HAP-1 (cell line): Measurements from ENCODE around the gene INTS6.
"Not testable (repeated sequence)": the region's sequence is repeated elsewhere in the genome, so short reads cannot be mapped to it uniquely, and the experiment has no call there.

Experiments used
- DNase-seq, 2 experiments: peaks; one replicate each; pipeline ENCODE4 v3.0.0-alpha.2; 2016 to 2020; ENCODE audit warnings: low spot score in 2 of 2
- H3K27me3 ChIP-seq: fragments of 250-450 bp; sonication (Bioruptor Pico); 2 replicates; pipeline ENCODE4 v1.5.1; 2020; ENCODE audit warnings: low read depth, mild to moderate bottlenecking, moderate library complexity
- H3K36me3 ChIP-seq: fragments of 250-450 bp; sonication (Bioruptor Pico); replicated peaks from 2 replicates; pipeline ENCODE4 v1.5.1; 2020; ENCODE audit warnings: mild to moderate bottlenecking
- H3K4me1 ChIP-seq: fragments of 250-450 bp; sonication (Bioruptor Pico); 2 replicates; pipeline ENCODE4 v1.5.1; 2020; ENCODE audit warnings: mild to moderate bottlenecking
- H3K4me3 ChIP-seq: fragments of 250-450 bp; sonication (Bioruptor Pico); 2 replicates; pipeline ENCODE4 v1.5.1; 2020; ENCODE audit warnings: mild to moderate bottlenecking, moderate library complexity
- H3K9me3 ChIP-seq: fragments of 250-450 bp; sonication (Bioruptor Pico); 2 replicates; pipeline ENCODE4 v1.5.1; 2020; ENCODE audit warnings: mild to moderate bottlenecking, moderate library complexity
- in situ Hi-C: fragments of 300-500 bp; cut with MboI; formaldehyde crosslinking; loops from 3 replicates; pipeline ENCODE4 v1.14.3; 2020; ENCODE audit warnings: low sequenced_read_pairs, inconsistent platforms, mixed read lengths

The INTS6 gene

DNA sequence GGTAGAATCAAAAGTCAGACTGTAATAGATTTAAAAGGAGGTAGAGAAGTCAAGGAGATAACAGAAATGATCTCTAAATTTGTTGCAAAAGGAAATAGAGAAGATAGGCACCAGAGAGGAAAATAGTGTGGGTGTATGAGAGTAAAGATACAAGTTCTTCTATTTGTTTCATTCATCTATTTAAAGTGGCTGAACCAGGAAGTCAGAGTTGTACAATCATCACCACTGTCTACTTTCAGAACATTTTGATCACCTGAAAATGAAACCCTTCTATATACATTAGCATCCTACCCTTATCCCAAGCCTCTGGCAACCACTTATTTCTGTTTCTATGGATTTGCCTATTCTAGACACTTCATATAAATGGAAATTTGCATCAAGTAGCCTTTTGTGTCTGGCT lies 36.7 kb downstream of the INTS6 start:
- in situ Hi-C loops, result no loop called here
- Histone ChIP-seq H3K4me3 (no peak overlapping the region), H3K4me1 (peaks cover 2% of the 10 kb centered on the region; the same call in 1 of the 2 replicates), H3K27me3 (no peaks in the 10 kb centered on the region), H3K36me3 (peaks cover 18% of the 10 kb centered on the region), H3K9me3 (no peaks in the 10 kb centered on the region)
- DNase-seq, result no peak

DNA sequence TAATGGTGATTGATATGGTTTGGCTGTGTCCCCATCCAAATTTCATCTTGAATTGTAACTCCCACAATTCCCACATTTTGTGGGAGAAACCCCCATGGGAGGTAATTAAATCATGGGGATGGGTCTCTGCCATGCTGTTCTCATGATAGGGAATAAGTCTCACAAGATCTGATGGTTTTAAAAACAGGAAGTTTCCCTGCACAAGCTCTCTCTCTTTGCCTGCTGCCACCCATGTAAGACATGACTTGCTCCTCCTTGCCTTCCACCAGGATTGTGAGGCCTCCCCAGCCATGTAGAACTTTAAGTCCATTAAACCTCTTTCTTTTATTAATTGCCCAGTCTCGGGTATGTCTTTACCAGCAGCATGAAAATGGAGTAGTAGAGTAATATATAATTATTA lies 37.5 kb downstream of the INTS6 start:
- H3K36me3 ChIP-seq, result peaks cover 14% of the 10 kb centered on the region
- in situ Hi-C loops, H3K9me3 ChIP-seq, H3K4me3 ChIP-seq, DNase-seq, H3K4me1 ChIP-seq, H3K27me3 ChIP-seq: not testable (repeated sequence)

- Histone ChIP-seq H3K9me3 (no peaks in the 10 kb centered on the region), H3K27me3 (no peaks in the 10 kb centered on the region), H3K4me1 (peaks cover 2% of the 10 kb centered on the region; the same call in 1 of the 2 replicates), H3K36me3 (peaks cover 4% of the 10 kb centered on the region; the same call in 1 of the 2 replicates), H3K4me3 (no peak overlapping the region)
- in situ Hi-C loops, result no loop called here
- DNase-seq, result no peak
These were observed 40.4 kb downstream of the INTS6 start for GRCh38 chr13:51412431-51412830.

GRCh38 chr13:51405176-51405575 lies 47.7 kb downstream of the INTS6 start:
- H3K4me1 ChIP-seq, result no peaks in the 10 kb centered on the region
- no peak for DNase-seq
- H3K27me3 ChIP-seq, result no peaks in the 10 kb centered on the region
- H3K4me3 ChIP-seq, result no peak overlapping the region
- H3K36me3 ChIP-seq, result no peaks in the 10 kb centered on the region
- H3K9me3 ChIP-seq, result no peaks in the 10 kb centered on the region
- in situ Hi-C loops, result no loop called here

GRCh38 chr13:51397262-51397941 lies 55.4 kb downstream of the INTS6 start:
- Histone ChIP-seq H3K36me3 (peaks cover 6% of the 10 kb centered on the region; the same call in 1 of the 2 replicates), H3K27me3 (no peaks in the 10 kb centered on the region), H3K4me1 (no peaks in the 10 kb centered on the region), H3K4me3 (no peak overlapping the region), H3K9me3 (no peaks in the 10 kb centered on the region)
- in situ Hi-C loops, result no loop called here
- no peak for DNase-seq

GRCh38 chr13:51396352-51396751 lies 56.5 kb downstream of the INTS6 start:
- no peaks in the 10 kb centered on the region for H3K9me3 ChIP-seq
- H3K4me3 ChIP-seq, result no peak overlapping the region
- in situ Hi-C loops, result no loop called here
- no peaks in the 10 kb centered on the region for H3K27me3 ChIP-seq
- H3K4me1 ChIP-seq, result no peaks in the 10 kb centered on the region
- peaks cover 6% of the 10 kb centered on the region; the same call in 1 of the 2 replicates for H3K36me3 ChIP-seq
- no peak for DNase-seq

DNA sequence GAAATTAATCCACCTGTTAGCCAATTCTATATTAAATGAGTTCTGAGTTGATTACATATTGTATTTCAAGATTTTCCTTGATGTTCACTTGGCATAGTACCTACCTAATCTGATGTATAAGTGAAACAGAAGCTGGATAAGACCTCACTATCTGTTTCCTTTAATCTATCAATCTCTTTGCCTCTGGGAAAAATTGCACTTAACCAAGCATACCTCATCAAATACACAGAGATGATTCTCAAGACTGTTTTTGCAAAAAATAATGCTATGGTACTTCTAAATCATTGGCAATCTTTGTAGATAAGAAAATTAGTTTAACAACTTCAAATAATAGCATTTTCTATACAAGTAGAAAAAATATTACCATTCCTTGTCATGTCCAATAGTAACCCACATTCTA lies 58.1 kb downstream of the INTS6 start:
- Histone ChIP-seq H3K4me1 (no peaks in the 10 kb centered on the region), H3K4me3 (no peak overlapping the region), H3K9me3 (no peaks in the 10 kb centered on the region), H3K36me3 (peaks cover 6% of the 10 kb centered on the region; the same call in 1 of the 2 replicates), H3K27me3 (no peaks in the 10 kb centered on the region)
- DNase-seq, result no peak
- in situ Hi-C loops, result no loop called here

DNA sequence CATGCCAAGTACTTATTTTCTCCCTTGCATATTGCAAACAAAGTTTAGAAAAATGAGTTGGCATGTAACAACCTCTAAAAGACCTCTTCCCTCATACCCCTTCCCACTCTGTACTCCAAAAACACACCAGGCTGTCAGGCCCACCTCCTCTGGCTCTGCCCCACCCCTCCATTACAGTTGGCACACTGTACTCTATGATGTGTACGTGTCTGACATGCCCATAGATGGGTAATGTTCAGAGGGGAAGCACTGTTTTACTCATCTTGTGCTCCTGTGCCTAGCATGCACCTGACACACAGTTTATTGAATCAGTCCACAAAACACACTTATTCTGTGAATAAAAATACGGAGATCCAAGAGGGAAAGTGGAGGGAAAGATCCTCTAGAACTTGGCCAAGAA lies 67.7 kb downstream of the INTS6 start:
- in situ Hi-C loops, result no loop called here

DNA sequence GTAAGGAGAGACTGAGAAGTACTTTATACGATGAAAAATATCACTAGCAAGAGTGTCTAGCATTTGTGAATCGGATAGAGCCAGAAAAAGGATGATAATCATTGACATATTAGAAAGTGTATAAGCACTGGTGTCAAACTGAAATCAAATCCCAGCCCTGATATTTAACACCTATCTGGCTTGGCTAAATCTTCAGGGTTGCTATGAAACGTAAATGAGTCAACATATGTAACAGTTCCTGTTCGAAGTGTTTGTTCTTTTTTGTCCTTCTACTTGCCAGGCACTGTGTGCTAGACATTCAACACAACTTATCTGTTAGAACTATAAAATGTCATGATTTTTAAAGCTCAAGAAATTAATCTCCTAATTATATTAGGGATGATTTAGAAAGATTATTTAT lies 72.6 kb downstream of the INTS6 start:
- Histone ChIP-seq H3K4me1 (peaks cover 7% of the 10 kb centered on the region), H3K36me3 (peaks cover 45% of the 10 kb centered on the region), H3K9me3 (no peaks in the 10 kb centered on the region), H3K27me3 (no peaks in the 10 kb centered on the region), H3K4me3 (no peak overlapping the region)
- no peak for DNase-seq
- in situ Hi-C loops, result no loop called here

More for the DNA sequence above, 67.7 kb downstream of the INTS6 start:
- no peak overlapping the region for H3K4me3 ChIP-seq
- no peaks in the 10 kb centered on the region for H3K9me3 ChIP-seq
- peaks cover 8% of the 10 kb centered on the region for H3K36me3 ChIP-seq
- no peak for DNase-seq
- H3K4me1 ChIP-seq, result no peaks in the 10 kb centered on the region
- H3K27me3 ChIP-seq, result no peaks in the 10 kb centered on the region

GRCh38 chr13:51373451-51373850 lies 79.4 kb downstream of the INTS6 start:
- Histone ChIP-seq H3K27me3 (no peaks in the 10 kb centered on the region), H3K4me3 (no peak overlapping the region), H3K4me1 (peaks cover 7% of the 10 kb centered on the region), H3K9me3 (no peaks in the 10 kb centered on the region), H3K36me3 (peaks cover 58% of the 10 kb centered on the region)
- in situ Hi-C loops, result no loop called here
- no peak for DNase-seq

- H3K4me3 ChIP-seq, result no peak overlapping the region
These were observed 81.0 kb downstream of the INTS6 start for GRCh38 chr13:51371768-51372399.

GRCh38 chr13:51370811-51371210 lies 82.0 kb downstream of the INTS6 start:
- H3K27me3 ChIP-seq, result no peaks in the 10 kb centered on the region
- H3K4me1 ChIP-seq, result no peaks in the 10 kb centered on the region
- H3K9me3 ChIP-seq, result no peaks in the 10 kb centered on the region
- no peak overlapping the region for H3K4me3 ChIP-seq
- peaks cover 46% of the 10 kb centered on the region for H3K36me3 ChIP-seq
- DNase-seq, result no peak
- in situ Hi-C loops, result no loop called here

More at GRCh38 chr13:51371768-51372399, 81.0 kb downstream of the INTS6 start:
- Histone ChIP-seq H3K9me3 (no peaks in the 10 kb centered on the region), H3K4me1 (peaks cover 2% of the 10 kb centered on the region; the same call in 1 of the 2 replicates), H3K36me3 (peaks cover 52% of the 10 kb centered on the region), H3K27me3 (no peaks in the 10 kb centered on the region)
- in situ Hi-C loops, result no loop called here
- no peak for DNase-seq

DNA sequence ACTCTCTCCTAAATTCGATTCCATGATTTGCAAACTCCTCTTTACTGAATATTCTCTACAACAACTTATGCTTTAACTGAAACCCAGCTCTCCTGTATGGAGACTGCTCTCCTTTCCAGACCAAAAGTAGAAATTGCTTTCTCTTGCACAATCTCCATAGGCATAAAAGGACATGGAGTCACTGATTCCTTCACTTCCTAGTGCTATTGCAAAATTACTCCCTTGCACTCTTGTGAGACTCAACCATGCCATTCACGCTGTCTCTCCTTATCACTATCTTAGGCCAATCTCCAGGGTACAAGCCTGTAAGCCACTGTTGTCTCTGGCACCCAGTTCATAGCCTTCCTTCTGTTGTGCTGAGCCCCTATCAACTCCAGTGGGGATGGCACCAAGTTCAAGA lies 82.7 kb downstream of the INTS6 start:
- Histone ChIP-seq H3K36me3 (peaks cover 48% of the 10 kb centered on the region), H3K4me1 (no peaks in the 10 kb centered on the region), H3K9me3 (no peaks in the 10 kb centered on the region), H3K27me3 (no peaks in the 10 kb centered on the region), H3K4me3 (no peak overlapping the region)
- in situ Hi-C loops, result no loop called here
- no peak for DNase-seq

- H3K27me3 ChIP-seq, result no peaks in the 10 kb centered on the region
- H3K4me1 ChIP-seq, result peaks cover 4% of the 10 kb centered on the region
- H3K9me3 ChIP-seq, result no peaks in the 10 kb centered on the region
- no peak overlapping the region for H3K4me3 ChIP-seq
- no peak for DNase-seq
- in situ Hi-C loops, result no loop called here
- H3K36me3 ChIP-seq, result peaks cover 28% of the 10 kb centered on the region
These were observed 88.3 kb downstream of the INTS6 start for GRCh38 chr13:51364404-51365008.
